ENCODE data around the gene PPFIA2.

Gene PPFIA2

GRCh38 chr12:81231574-81232368, 527.4 kb downstream of the PPFIA2 start:
- Histone ChIP-seq H2AK5ac (ENCODE audit: low read depth, low read length) (no peak overlapping the region), H3K9me3 (replicated peaks in 1 of 2; ENCODE audit: control insufficient read depth in 2 of 2, insufficient read depth in 1 of 2, low read depth in 1 of 2, low read length in 2 of 2) (no peaks in the 10 kb centered on the region), H3K9ac (ENCODE audit: low read depth, low read length, poor library complexity) (no peak overlapping the region), H3K14ac (ENCODE audit: low read length) (no peak overlapping the region), H4K91ac (ENCODE audit: low read depth, low read length, poor library complexity) (no peak overlapping the region), H3K79me1 (ENCODE audit: low read depth, low read length) (no peaks in the 10 kb centered on the region), H2BK12ac (ENCODE audit: low read length) (no peak overlapping the region), H2BK5ac (ENCODE audit: low read length) (no peak overlapping the region), H3K18ac (ENCODE audit: low read length) (no peak overlapping the region), H3K27me3 (ENCODE audit: control insufficient read depth in 3 of 3, insufficient read depth in 3 of 3, low read depth in 1 of 3, low read length in 3 of 3) (no peaks in the 10 kb centered on the region), H2BK15ac (ENCODE audit: low read length) (no peak overlapping the region), H3K4me1 (ENCODE audit: control insufficient read depth in 2 of 2, insufficient read depth in 1 of 2, low read depth in 1 of 2, low read length in 2 of 2) (peaks cover 0 to 10% of the 10 kb centered on the region in 2 donors), H3K4me3 (ENCODE audit: low read length in 2 of 2) (no peak overlapping the region), H3K36me3 (replicated peaks in 1 of 2; ENCODE audit: control insufficient read depth in 2 of 2, insufficient read depth in 2 of 2, low read length in 2 of 2) (no peaks in the 10 kb centered on the region), H2AFZ (ENCODE audit: low read length) (peak overlapping the region; percentile 21), H3K4me2 (ENCODE audit: insufficient read depth, low read length, poor library complexity, severe bottlenecking) (no peak overlapping the region), H3K23ac (ENCODE audit: low read depth, low read length, poor library complexity) (no peak overlapping the region), H3K27ac (replicated peaks; ENCODE audit: low read length) (no peak overlapping the region), H3K4ac (ENCODE audit: low read length) (no peak overlapping the region), H4K8ac (ENCODE audit: low read depth, low read length) (no peak overlapping the region), H2BK120ac (ENCODE audit: low read depth, low read length) (no peak overlapping the region)
- no peak for DNase-seq (ENCODE audit: low spot score)
- no CpG with 5 or more reads among the region's 3 CpGs for WGBS, 2 donors (ENCODE audit: extremely low coverage in 2 of 2, insufficient read length in 2 of 2, insufficient replicate concordance in 1 of 2)

GRCh38 chr12:81229759-81230158, 529.4 kb downstream of the PPFIA2 start:
- no peak overlapping the region for H4K8ac ChIP-seq (ENCODE audit: low read depth, low read length)
- H3K23ac ChIP-seq (ENCODE audit: low read depth, low read length, poor library complexity), result no peak overlapping the region
- no peaks in the 10 kb centered on the region for H3K36me3 ChIP-seq (replicated peaks in 1 of 2; ENCODE audit: control insufficient read depth in 2 of 2, insufficient read depth in 2 of 2, low read length in 2 of 2)
- DNase-seq (ENCODE audit: low spot score), result no peak
- H2BK5ac ChIP-seq (ENCODE audit: low read length), result no peak overlapping the region
- no peak overlapping the region for H3K4me3 ChIP-seq (ENCODE audit: low read length in 2 of 2)
- H2AFZ ChIP-seq (ENCODE audit: low read length), result peak overlapping the region; percentile 60
- no peak overlapping the region for H2BK15ac ChIP-seq (ENCODE audit: low read length)
- H2AK5ac ChIP-seq (ENCODE audit: low read depth, low read length), result no peak overlapping the region
- H3K79me1 ChIP-seq (ENCODE audit: low read depth, low read length), result no peaks in the 10 kb centered on the region
- H3K14ac ChIP-seq (ENCODE audit: low read length), result no peak overlapping the region
- H3K9me3 ChIP-seq (replicated peaks in 1 of 2; ENCODE audit: control insufficient read depth in 2 of 2, insufficient read depth in 1 of 2, low read depth in 1 of 2, low read length in 2 of 2), result no peaks in the 10 kb centered on the region
- peaks cover 0 to 10% of the 10 kb centered on the region in 2 donors for H3K4me1 ChIP-seq (ENCODE audit: control insufficient read depth in 2 of 2, insufficient read depth in 1 of 2, low read depth in 1 of 2, low read length in 2 of 2)
- no peak overlapping the region for H3K18ac ChIP-seq (ENCODE audit: low read length)
- H3K4ac ChIP-seq (ENCODE audit: low read length), result no peak overlapping the region
- H3K4me2 ChIP-seq (ENCODE audit: insufficient read depth, low read length, poor library complexity, severe bottlenecking), result no peak overlapping the region
- no peak overlapping the region for H3K27ac ChIP-seq (replicated peaks; ENCODE audit: low read length)
- no peak overlapping the region for H2BK12ac ChIP-seq (ENCODE audit: low read length)
- no peak overlapping the region for H2BK120ac ChIP-seq (ENCODE audit: low read depth, low read length)
- H4K91ac ChIP-seq (ENCODE audit: low read depth, low read length, poor library complexity), result no peak overlapping the region
- H3K9ac ChIP-seq (ENCODE audit: low read depth, low read length, poor library complexity), result no peak overlapping the region
- no CpG with 5 or more reads among the region's 5 CpGs for WGBS, 2 donors (ENCODE audit: extremely low coverage in 2 of 2, insufficient read length in 2 of 2, insufficient replicate concordance in 1 of 2)
- H3K27me3 ChIP-seq (ENCODE audit: control insufficient read depth in 3 of 3, insufficient read depth in 3 of 3, low read depth in 1 of 3, low read length in 3 of 3), result no peaks in the 10 kb centered on the region

- Histone ChIP-seq H2BK5ac (ENCODE audit: low read length) (no peak overlapping the region), H3K4me1 (ENCODE audit: control insufficient read depth in 2 of 2, insufficient read depth in 1 of 2, low read depth in 1 of 2, low read length in 2 of 2) (peaks cover 0 to under 1% of the 10 kb centered on the region in 2 donors), H3K4me3 (ENCODE audit: low read length in 2 of 2) (no peak overlapping the region), H2AK5ac (ENCODE audit: low read depth, low read length) (no peak overlapping the region), H2BK120ac (ENCODE audit: low read depth, low read length) (no peak overlapping the region), H3K27ac (replicated peaks; ENCODE audit: low read length) (no peak overlapping the region), H2BK12ac (ENCODE audit: low read length) (no peak overlapping the region), H3K18ac (ENCODE audit: low read length) (no peak overlapping the region), H3K4ac (ENCODE audit: low read length) (no peak overlapping the region), H3K9me3 (replicated peaks in 1 of 2; ENCODE audit: control insufficient read depth in 2 of 2, insufficient read depth in 1 of 2, low read depth in 1 of 2, low read length in 2 of 2) (no peaks in the 10 kb centered on the region), H3K27me3 (ENCODE audit: control insufficient read depth in 3 of 3, insufficient read depth in 3 of 3, low read depth in 1 of 3, low read length in 3 of 3) (no peaks in the 10 kb centered on the region), H3K4me2 (ENCODE audit: insufficient read depth, low read length, poor library complexity, severe bottlenecking) (no peak overlapping the region), H2BK15ac (ENCODE audit: low read length) (no peak overlapping the region), H3K14ac (ENCODE audit: low read length) (no peak overlapping the region), H3K79me1 (ENCODE audit: low read depth, low read length) (no peaks in the 10 kb centered on the region), H3K36me3 (replicated peaks in 1 of 2; ENCODE audit: control insufficient read depth in 2 of 2, insufficient read depth in 2 of 2, low read length in 2 of 2) (no peaks in the 10 kb centered on the region), H2AFZ (ENCODE audit: low read length) (no peak overlapping the region), H3K9ac (ENCODE audit: low read depth, low read length, poor library complexity) (no peak overlapping the region), H3K23ac (ENCODE audit: low read depth, low read length, poor library complexity) (no peak overlapping the region), H4K91ac (ENCODE audit: low read depth, low read length, poor library complexity) (no peak overlapping the region), H4K8ac (ENCODE audit: low read depth, low read length) (no peak overlapping the region)
- DNase-seq (ENCODE audit: low spot score), result no peak
- no CpG with 5 or more reads among the region's 6 CpGs for WGBS, 2 donors (ENCODE audit: extremely low coverage in 2 of 2, insufficient read length in 2 of 2, insufficient replicate concordance in 1 of 2)
These were observed 534.5 kb downstream of the PPFIA2 start for GRCh38 chr12:81224626-81225025.

GRCh38 chr12:81222846-81223592, 536.1 kb downstream of the PPFIA2 start:
- Histone ChIP-seq H2BK12ac (ENCODE audit: low read length) (no peak overlapping the region), H3K4me3 (ENCODE audit: low read length in 2 of 2) (no peak overlapping the region), H3K14ac (ENCODE audit: low read length) (no peak overlapping the region), H4K8ac (ENCODE audit: low read depth, low read length) (no peak overlapping the region), H3K9ac (ENCODE audit: low read depth, low read length, poor library complexity) (no peak overlapping the region), H3K27me3 (ENCODE audit: control insufficient read depth in 3 of 3, insufficient read depth in 3 of 3, low read depth in 1 of 3, low read length in 3 of 3) (no peaks in the 10 kb centered on the region), H2BK15ac (ENCODE audit: low read length) (no peak overlapping the region), H3K36me3 (replicated peaks in 1 of 2; ENCODE audit: control insufficient read depth in 2 of 2, insufficient read depth in 2 of 2, low read length in 2 of 2) (no peaks in the 10 kb centered on the region), H3K9me3 (replicated peaks in 1 of 2; ENCODE audit: control insufficient read depth in 2 of 2, insufficient read depth in 1 of 2, low read depth in 1 of 2, low read length in 2 of 2) (no peaks in the 10 kb centered on the region), H4K91ac (ENCODE audit: low read depth, low read length, poor library complexity) (no peak overlapping the region), H2BK120ac (ENCODE audit: low read depth, low read length) (no peak overlapping the region), H3K4ac (ENCODE audit: low read length) (no peak overlapping the region), H3K79me1 (ENCODE audit: low read depth, low read length) (no peaks in the 10 kb centered on the region), H3K23ac (ENCODE audit: low read depth, low read length, poor library complexity) (no peak overlapping the region), H2AK5ac (ENCODE audit: low read depth, low read length) (no peak overlapping the region), H3K27ac (replicated peaks; ENCODE audit: low read length) (no peak overlapping the region), H3K4me1 (ENCODE audit: control insufficient read depth in 2 of 2, insufficient read depth in 1 of 2, low read depth in 1 of 2, low read length in 2 of 2) (no peaks in the 10 kb centered on the region), H2AFZ (ENCODE audit: low read length) (peak overlapping the region; percentile 38), H2BK5ac (ENCODE audit: low read length) (no peak overlapping the region), H3K4me2 (ENCODE audit: insufficient read depth, low read length, poor library complexity, severe bottlenecking) (no peak overlapping the region), H3K18ac (ENCODE audit: low read length) (no peak overlapping the region)
- no CpG with 5 or more reads among the region's 5 CpGs for WGBS, 2 donors (ENCODE audit: extremely low coverage in 2 of 2, insufficient read length in 2 of 2, insufficient replicate concordance in 1 of 2)
- DNase-seq (ENCODE audit: low spot score), result no peak

All from neuronal stem cell (in vitro differentiated cells).